B cell (primary cell): ENCODE data around the gene SUCLG2. TPM values are rescaled to one million over a fixed set of nuclear protein-coding genes. Genes with fewer than 3 reads are reported as not detected.

ENCODE experiments used
- ATAC-seq: fragments of 200-7000 bp; cut with Tn5 transposase; one replicate; pipeline ENCODE4 v1.10.0; 2021; ENCODE audit warnings: low read depth, mild to moderate bottlenecking, moderate number of reproducible peaks, moderate library complexity
- CTCF ChIA-PET: fragments of 350-600 bp; sonication (Branson Sonifier 250); formaldehyde crosslinking; loops from one replicate; lab custom pipeline; 2021; ENCODE audit warnings: antibody characterized with exemption, inconsistent platforms; lab: Charles Lee
- POLR2A ChIA-PET: fragments of 350-600 bp; sonication (Branson Sonifier 250); formaldehyde crosslinking; loops from one replicate; lab custom pipeline; 2021; ENCODE audit warnings: antibody characterized with exemption; lab: Charles Lee
- DNase-seq: peaks from one replicate; pipeline ENCODE4 v3.0.0; 2013
- H2AFZ ChIP-seq: 2 replicates; pipeline ENCODE4 v1.6.1; 2012; ENCODE audit warnings: mild to moderate bottlenecking, low read depth, low read length; ENCODE audit not compliant: insufficient read depth, poor library complexity, severe bottlenecking
- H3K27ac ChIP-seq, 2 donors: 1 replicate in 1 of 2; 2 replicates in 1 of 2; pipeline ENCODE4 v1.5.1; 2012 to 2013; ENCODE audit warnings: low read length in 2 of 2, mild to moderate bottlenecking in 2 of 2, moderate library complexity in 1 of 2
- H3K27me3 ChIP-seq, 4 experiments: fragments of 200-600 bp in 1 of 4; sonication (generic) in 1 of 4; replicated peaks in 1 of 4; 1 replicate in 2 of 4; 2 replicates in 2 of 4; pipeline versions ENCODE4 v1.6.1 to v1.7.0; 2013 to 2016; ENCODE audit warnings: low read length in 3 of 4, mild to moderate bottlenecking in 2 of 4, mixed read lengths in 1 of 4, moderate library complexity in 1 of 4; ENCODE audit not compliant: insufficient read depth in 4 of 4, control insufficient read depth in 3 of 4; ENCODE audit errors: control extremely low read depth in 1 of 4
- H3K36me3 ChIP-seq, 2 experiments: replicated peaks in 1 of 2; 1 replicate in 1 of 2; 2 replicates in 1 of 2; pipeline versions ENCODE4 v1.6.1 to v1.7.1; 2013; ENCODE audit warnings: low read length in 1 of 2; ENCODE audit not compliant: insufficient read depth in 2 of 2, control insufficient read depth in 1 of 2; ENCODE audit errors: control extremely low read depth in 1 of 2, extremely low read depth in 1 of 2
- H3K4me1 ChIP-seq, 2 donors: fragments of 200-600 bp in 1 of 2; sonication (generic) in 1 of 2; 1 replicate in 1 of 2; 2 replicates in 1 of 2; pipeline versions ENCODE4 v1.5.1 to v1.6.1; 2013 to 2017; ENCODE audit warnings: low read length in 2 of 2; ENCODE audit not compliant: control insufficient read depth in 2 of 2, insufficient read depth in 2 of 2
- H3K4me2 ChIP-seq: replicated peaks from 2 replicates; pipeline ENCODE3; 2012; ENCODE audit warnings: mild to moderate bottlenecking, low read depth, low read length; ENCODE audit not compliant: poor library complexity, severe bottlenecking
- H3K4me3 ChIP-seq, 5 experiments: fragments of 200-600 bp in 1 of 5; sonication (generic) in 1 of 5; 1 replicate in 3 of 5; 2 replicates in 2 of 5; pipeline versions ENCODE4 v1.5.1 to v1.7.0; 2011 to 2016; ENCODE audit warnings: low read length in 4 of 5, mild to moderate bottlenecking in 4 of 5, low read depth in 2 of 5, control low read depth in 1 of 5, moderate library complexity in 1 of 5; ENCODE audit not compliant: insufficient read depth in 1 of 5; ENCODE audit errors: control extremely low read depth in 1 of 5, extremely low read depth in 1 of 5
- H3K79me2 ChIP-seq: fragments of 200-600 bp; sonication (generic); one replicate; pipeline ENCODE4 v1.6.0; 2016; ENCODE audit warnings: low read length; ENCODE audit not compliant: control insufficient read depth, insufficient read depth
- H3K9ac ChIP-seq: fragments of 200-600 bp; sonication (generic); 2 replicates; pipeline ENCODE4 v1.6.1; 2017; ENCODE audit warnings: mild to moderate bottlenecking, low read length, moderate library complexity
- H3K9me3 ChIP-seq, 3 donors: one replicate each; pipeline versions ENCODE4 v1.6.1 to v1.7.1; 2013; ENCODE audit warnings: low read length in 2 of 3; ENCODE audit not compliant: control insufficient read depth in 2 of 3, insufficient read depth in 1 of 3; ENCODE audit errors: control extremely low read depth in 1 of 3
- H4K20me1 ChIP-seq: 2 replicates; pipeline ENCODE4 v1.6.0; 2012; ENCODE audit warnings: mild to moderate bottlenecking, low read length; ENCODE audit not compliant: insufficient read depth, control insufficient read depth, poor library complexity, severe bottlenecking
- H3K27ac Mint-ChIP-seq: one replicate; pipeline ENCODE4 v1.8.0; 2021; ENCODE audit warnings: mixed read lengths
- H3K27me3 Mint-ChIP-seq: one replicate; pipeline ENCODE4 v1.8.0; 2021; ENCODE audit warnings: mixed read lengths
- H3K4me1 Mint-ChIP-seq: one replicate; pipeline ENCODE4 v1.8.0; 2021; ENCODE audit warnings: mixed read lengths
- H3K4me3 Mint-ChIP-seq: one replicate; pipeline ENCODE4 v1.8.0; 2021; ENCODE audit warnings: mixed read lengths
- H3K9me3 Mint-ChIP-seq: one replicate; pipeline ENCODE4 v1.8.0; 2022; ENCODE audit warnings: mixed read lengths; ENCODE audit not compliant: insufficient read depth
- EZH2 ChIP-seq: IDR thresholded peaks from 2 replicates; pipeline ENCODE4 v1.6.1; 2012; ENCODE audit warnings: borderline replicate concordance, low read depth, mild to moderate bottlenecking, moderate library complexity, low read length; ENCODE audit not compliant: insufficient read depth, poor library complexity, severe bottlenecking
- WGBS: methylation state at CpG from one replicate; pipeline ENCODE4 v1.1.5; 2013; ENCODE audit warnings: missing lambda C conversion rate; ENCODE audit not compliant: insufficient coverage; 5-methylcytosine and 5-hydroxymethylcytosine counted together
- intact Hi-C: fragments of 100-400 bp; cut with micrococcal nuclease; formaldehyde crosslinking; loops from one replicate; pipeline ENCODE4 v1.10.0; 2022
- polyA plus RNA-seq: library from polyadenylated mRNA; depleted of rRNA; stranded (reverse); fragments of >200 nt; gene quantifications from 2 replicates; pipeline ENCODE4 v1.2.3, GENCODE V29; 2012
- total RNA-seq, 2 donors: library from RNA; stranded (reverse); fragments of 120-200 nt in 1 of 2; gene quantifications; 1 replicate in 1 of 2; 2 replicates in 1 of 2; pipeline versions ENCODE4 v1.2.3 to v1.2.4, GENCODE V29; 2013 to 2022
- TF ChIP-seq, protein P1 (sequence below): fragments of 200-600 bp; IDR thresholded peaks from one replicate; pipeline ENCODE4 v1.8.0; 2022; ENCODE audit warnings: antibody characterized with exemption, mild to moderate bottlenecking

Gene SUCLG2
- total and polyA plus RNA-seq, 2 donors (not counting 1 experiment from before 2014, with no cell fraction given) = 9.1 to 35.8 TPM

DNA sequence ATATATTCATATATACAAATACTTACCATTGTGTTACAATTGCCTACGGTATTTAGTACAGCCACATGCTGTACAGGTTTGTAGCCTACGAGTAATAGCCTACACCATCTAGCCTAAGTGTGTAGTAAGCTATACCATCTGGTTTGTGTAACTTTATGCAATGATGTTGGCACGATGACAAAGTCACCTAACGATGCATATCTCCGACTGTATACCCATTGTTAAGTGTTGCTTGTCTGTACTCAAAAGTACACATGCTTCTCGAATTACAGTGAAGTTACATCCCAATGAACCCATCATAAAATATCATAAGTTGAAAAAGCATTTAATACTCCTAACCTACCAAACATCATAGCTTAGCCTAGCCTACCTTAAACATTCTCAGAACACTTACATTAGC is 329.2 kb downstream of the SUCLG2 start:
- intact Hi-C loops = no loop called here
- H3K27ac Mint-ChIP-seq = no peak overlapping the region
- Histone ChIP-seq H4K20me1 (no peaks in the 10 kb centered on the region), H3K4me3 (no peak overlapping the region), H3K9me3 (no peaks in the 10 kb centered on the region), H3K27ac (no peak overlapping the region), H3K79me2 (no peaks in the 10 kb centered on the region), H3K4me2 (no peak overlapping the region), H3K4me1 (no peaks in the 10 kb centered on the region), H3K36me3 (no peaks in the 10 kb centered on the region), H2AFZ (no peak overlapping the region), H3K9ac (no peak overlapping the region), H3K27me3 (peaks cover 0 to 4% (median 0%) of the 10 kb centered on the region in 4 experiments)
- no peaks in the 10 kb centered on the region for H3K4me1 Mint-ChIP-seq
- WGBS = 100% methylated on average over 2 of the region's 6 CpGs
- no peak for DNase-seq
- no peaks in the 10 kb centered on the region for H3K27me3 Mint-ChIP-seq
- ATAC-seq = no peak
- H3K4me3 Mint-ChIP-seq = no peak overlapping the region
- H3K9me3 Mint-ChIP-seq = no peaks in the 10 kb centered on the region
- POLR2A ChIA-PET = no interaction called here
- CTCF ChIA-PET = interaction anchor here (0.6 kb wide), 1 partner anchor 387 kb away, joined by 3 read pairs; no protein-coding TSS in a partner anchor
- TF ChIP-seq, protein P1, sequence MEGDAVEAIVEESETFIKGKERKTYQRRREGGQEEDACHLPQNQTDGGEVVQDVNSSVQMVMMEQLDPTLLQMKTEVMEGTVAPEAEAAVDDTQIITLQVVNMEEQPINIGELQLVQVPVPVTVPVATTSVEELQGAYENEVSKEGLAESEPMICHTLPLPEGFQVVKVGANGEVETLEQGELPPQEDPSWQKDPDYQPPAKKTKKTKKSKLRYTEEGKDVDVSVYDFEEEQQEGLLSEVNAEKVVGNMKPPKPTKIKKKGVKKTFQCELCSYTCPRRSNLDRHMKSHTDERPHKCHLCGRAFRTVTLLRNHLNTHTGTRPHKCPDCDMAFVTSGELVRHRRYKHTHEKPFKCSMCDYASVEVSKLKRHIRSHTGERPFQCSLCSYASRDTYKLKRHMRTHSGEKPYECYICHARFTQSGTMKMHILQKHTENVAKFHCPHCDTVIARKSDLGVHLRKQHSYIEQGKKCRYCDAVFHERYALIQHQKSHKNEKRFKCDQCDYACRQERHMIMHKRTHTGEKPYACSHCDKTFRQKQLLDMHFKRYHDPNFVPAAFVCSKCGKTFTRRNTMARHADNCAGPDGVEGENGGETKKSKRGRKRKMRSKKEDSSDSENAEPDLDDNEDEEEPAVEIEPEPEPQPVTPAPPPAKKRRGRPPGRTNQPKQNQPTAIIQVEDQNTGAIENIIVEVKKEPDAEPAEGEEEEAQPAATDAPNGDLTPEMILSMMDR = no peak
- TF ChIP-seq EZH2 = no peak
